GM19438 (cell line): ENCODE data around the gene KDM2B.
A peak's percentile ranks its signal among the peaks of the same experiment; 100 is the strongest.

Source experiments
- ATAC-seq: cut with Tn5 transposase; IDR thresholded peaks from one replicate; pipeline ENCODE4 v1.9.1; 2021; ENCODE audit warnings: low read depth; ENCODE audit not compliant: unreplicated experiment

KDM2B gene

DNA sequence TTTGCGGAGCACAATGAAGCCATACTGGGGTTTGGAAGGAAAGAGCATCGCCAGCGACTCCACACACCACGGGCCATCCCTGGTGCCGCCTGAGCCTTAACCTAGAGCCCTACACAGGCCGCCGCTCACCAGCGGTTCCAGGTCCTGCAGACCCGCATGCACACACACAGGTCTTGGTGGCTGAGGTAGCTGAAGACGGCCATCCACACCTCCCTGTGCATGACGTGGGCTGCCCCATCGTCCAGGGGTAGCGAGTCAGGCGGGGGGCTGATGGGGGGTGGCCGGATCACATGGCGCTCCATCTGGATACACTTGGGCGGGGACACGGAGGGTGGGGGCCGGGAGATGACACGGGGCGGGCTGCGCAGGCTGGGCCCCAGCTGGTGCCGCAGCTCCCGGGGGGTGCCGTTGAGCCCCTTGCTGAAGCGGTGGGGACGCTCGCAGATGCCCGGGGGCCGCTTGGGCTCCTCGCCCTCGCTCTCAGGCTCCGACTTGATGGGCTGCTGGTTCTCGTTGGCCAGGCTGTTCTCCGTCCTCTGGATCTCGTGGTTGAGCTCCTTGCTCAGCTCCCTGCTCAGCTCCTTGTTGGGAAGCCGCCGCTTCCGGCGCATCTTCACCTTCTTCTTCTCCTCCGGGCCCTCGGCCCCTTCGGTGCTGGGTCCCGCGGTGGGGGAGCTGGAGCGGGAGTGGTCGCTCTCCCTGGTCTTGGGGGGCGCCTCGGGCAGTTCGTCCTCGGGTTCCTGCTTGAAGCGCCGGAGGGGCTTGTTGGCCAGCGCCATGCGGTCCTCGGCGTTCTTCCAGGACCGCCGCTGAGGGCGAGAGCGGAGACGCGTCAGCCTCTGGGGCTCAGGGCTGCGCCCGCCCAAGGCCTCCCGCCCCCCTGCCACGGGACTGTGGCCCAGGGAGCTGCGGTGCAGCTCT, 138.5 kb downstream of the KDM2B start:
- ATAC-seq = no peak

DNA sequence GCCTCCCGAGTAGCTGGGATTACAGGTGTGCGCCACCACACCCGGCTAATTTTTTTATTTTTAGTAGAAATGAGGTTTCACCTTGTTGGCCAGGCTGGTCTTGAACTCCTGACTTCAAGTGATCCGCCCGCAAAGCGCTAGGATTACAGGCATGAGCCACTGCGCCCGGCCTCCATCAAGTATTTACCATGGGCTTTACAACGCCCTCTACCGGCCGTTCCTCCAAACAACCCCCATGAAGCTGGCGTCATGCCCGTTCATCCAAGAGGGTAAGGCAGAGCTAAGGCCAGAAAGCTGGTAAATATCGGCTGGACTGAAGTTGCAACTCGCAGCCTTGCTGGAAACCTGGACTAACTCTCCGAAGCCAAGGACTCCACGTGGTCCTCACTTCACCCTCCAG, 139.3 kb downstream of the KDM2B start:
- no peak for ATAC-seq

DNA sequence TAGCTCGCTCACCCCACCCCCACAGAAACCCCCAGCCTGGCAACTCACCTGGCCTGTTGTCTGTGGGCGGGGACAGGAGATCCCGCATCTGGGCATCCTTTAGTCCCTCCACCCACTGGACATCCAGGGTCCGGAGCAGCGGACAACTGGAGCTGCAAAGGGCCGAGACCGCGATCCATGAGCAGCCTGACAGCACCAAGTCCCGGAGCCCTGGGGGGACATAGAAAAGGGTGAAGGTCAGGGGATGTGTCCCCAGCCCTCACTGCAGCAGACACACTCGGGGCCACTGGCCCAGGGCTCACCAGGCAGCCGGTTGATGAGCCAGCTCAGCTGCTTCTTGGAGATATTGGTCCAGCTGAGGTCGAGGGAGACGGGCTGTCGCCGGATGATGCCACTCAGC, 140.1 kb downstream of the KDM2B start:
- ATAC-seq = no peak

DNA sequence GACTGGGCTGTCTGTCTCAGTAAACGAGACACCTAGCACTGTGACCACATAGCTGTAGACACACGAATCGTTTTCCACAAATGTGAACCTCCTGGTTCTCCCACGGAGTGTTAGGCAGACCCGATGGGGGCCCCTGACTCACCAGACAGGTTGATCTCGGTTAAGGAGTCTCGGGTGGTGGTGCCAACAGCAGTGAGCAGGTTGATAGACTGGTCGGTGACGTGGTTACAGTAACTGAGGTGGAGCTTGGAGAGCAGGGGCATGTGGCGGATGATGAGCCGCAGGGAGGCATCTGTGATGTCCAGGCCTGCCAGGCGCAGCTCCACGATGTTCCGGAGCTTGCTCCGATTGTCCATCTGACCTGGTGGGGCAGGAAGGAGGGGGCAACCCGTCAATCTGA, 141.1 kb downstream of the KDM2B start:
- ATAC-seq = no peak

DNA sequence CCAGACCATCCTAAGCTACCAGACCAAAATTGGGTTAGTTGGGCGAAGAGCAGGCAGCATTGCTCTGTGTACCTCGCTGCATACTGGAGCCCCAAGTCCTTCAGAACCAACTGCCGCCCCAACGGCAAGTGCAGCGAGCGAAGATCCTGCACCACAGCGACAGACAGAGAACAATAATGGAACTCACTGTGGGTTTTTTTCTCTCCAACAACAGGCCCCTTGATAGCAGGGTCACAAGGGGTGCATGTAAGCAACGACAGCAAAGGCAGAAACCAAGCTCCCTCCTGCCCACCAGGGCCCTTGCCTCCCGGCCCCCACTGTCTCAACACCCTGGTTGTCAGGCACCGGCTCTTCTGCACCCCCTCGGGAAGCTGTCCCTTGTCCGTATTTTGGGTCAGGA, 141.9 kb downstream of the KDM2B start:
- no peak for ATAC-seq

DNA sequence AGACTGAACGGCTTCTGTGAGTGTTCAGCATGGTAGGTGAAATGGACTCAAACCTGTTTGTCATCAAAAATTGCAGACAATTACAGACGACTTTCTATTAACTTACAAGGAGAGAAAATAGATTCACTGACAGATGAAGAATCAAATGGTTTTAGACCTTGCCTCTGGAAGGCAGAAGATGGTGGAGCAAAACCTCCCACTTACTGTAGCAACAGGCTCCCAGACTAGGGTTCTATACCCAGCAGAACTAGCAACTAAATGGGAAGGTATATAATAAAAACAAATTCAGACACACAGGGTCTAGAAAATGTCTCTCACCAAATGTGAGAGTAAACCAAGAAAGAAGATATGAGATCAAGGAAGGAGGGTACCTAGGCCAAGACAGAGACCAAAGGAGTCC, 144.1 kb downstream of the KDM2B start:
- ATAC-seq = no peak

DNA sequence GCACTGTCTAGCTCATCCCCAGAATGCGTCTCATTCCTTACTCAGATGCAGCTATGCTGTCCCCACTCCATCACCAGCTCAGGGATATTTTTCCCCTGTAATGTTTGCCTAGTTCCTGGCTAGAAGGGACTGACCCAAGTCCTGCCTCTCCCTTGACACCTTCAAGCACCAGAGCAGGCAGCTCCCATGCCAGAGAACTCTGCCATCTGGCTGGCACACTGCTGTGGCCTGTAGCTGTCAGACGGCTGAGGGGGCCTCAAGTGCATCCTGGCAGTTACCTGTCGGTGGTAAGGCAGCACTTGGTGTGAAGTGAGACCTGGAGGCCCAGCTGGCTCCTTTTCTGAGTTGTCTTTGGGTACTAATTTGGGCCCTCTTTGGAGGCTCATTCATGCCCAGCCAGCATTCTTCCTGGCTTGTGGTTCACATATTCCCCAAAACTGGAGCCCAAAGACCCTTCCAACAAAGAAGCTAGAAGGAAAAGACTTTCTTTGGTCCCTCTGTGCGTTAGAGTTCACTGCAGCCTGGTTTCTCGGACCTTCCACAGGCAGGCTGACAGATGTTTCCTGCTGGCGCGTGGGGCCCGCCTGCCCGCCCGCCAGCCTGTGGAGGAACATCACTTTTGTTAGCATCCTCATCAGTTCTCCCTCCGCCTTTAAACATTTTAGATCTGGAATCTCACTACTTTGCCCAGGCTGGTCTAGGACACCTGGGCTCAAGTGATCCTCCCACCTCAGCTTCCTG, 147.9 kb downstream of the KDM2B start:
- no peak for ATAC-seq

DNA sequence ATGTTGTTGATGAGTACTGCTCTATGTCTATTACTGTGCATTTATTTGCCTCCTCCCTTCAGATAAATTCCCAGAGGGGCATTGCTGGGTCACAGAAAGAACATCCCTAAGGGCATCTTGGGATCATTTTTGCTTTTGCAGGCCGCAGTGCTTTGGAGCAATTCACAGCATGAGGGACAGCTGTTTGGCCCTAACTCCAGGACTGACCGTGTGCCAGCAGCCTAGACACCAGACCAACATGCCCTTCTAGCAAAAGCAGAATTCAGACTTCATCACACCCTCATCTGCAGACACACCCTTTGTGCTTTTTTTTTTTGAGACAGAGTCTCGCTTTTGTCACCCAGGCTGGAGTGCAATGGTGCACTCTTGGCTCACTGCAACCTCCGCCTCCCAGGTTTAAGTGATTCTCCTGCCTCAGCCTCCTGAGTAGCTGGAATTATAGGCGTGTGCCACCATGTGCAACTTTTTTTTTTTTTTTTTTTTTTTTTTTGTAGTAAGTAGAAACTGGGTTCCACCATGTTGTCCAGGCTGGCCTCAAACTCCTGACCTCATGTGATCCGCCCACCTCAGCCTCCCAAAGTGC, 149.9 kb downstream of the KDM2B start:
- no peak for ATAC-seq

DNA sequence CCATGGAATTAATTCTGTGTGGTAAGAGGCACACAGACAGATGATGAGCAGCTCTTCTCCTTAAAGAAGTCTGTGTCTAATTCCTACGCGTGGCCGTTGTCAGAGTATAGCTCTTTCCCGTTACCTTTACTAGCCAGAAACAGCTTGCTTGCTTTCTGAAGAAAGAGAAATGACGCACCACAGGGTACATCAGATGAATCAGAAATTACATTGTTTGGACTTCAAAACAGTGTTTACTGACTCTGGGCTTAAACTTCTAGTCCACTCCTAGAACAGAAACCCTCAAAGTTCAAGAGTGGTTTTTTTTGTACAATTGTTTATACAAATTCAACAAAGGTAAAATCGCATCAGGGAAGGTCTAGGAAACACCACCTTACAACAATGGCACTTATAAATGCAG, 151.9 kb downstream of the KDM2B start:
- no peak for ATAC-seq

DNA sequence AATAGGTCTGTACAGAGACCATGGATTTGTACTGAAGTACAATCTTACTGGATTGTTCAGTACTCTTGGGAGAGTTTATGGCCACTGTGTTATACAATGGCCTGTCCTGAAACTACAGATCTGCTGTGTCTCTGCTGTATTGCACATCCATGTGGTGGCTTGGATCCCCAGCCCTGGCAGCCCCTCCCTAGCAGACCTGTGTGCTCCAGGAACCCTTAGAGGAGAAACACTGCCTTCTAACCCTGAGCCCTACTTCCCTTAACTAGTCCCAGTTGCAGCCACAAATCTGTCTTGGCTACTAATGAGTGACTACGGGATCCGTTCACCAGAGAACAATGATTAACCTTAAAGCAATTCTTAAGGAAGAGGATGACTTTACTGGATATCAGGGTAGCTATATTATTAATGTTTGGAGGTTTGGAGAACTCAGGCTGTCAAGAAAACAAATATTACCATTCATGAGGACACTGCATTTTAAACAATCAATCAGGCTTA, 153.2 kb downstream of the KDM2B start:
- ATAC-seq = no peak

DNA sequence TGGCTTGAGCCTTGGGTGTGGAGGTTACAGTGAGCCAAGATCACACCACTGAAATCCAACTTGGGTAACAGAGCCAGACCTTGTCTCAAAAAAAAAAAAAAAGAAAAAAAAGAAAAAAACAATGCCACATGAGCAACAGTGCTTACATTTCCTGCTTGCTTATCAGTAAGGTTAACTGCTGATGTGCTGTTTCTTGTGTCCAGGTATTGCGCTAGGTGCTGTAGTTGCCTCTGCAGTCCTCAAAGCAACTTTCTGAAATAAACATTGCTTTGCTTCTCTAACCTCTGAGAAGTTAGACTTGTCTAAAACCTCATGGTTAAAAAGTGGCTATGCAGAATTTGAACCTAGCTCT, 156.2 kb downstream of the KDM2B start:
- no peak for ATAC-seq

DNA sequence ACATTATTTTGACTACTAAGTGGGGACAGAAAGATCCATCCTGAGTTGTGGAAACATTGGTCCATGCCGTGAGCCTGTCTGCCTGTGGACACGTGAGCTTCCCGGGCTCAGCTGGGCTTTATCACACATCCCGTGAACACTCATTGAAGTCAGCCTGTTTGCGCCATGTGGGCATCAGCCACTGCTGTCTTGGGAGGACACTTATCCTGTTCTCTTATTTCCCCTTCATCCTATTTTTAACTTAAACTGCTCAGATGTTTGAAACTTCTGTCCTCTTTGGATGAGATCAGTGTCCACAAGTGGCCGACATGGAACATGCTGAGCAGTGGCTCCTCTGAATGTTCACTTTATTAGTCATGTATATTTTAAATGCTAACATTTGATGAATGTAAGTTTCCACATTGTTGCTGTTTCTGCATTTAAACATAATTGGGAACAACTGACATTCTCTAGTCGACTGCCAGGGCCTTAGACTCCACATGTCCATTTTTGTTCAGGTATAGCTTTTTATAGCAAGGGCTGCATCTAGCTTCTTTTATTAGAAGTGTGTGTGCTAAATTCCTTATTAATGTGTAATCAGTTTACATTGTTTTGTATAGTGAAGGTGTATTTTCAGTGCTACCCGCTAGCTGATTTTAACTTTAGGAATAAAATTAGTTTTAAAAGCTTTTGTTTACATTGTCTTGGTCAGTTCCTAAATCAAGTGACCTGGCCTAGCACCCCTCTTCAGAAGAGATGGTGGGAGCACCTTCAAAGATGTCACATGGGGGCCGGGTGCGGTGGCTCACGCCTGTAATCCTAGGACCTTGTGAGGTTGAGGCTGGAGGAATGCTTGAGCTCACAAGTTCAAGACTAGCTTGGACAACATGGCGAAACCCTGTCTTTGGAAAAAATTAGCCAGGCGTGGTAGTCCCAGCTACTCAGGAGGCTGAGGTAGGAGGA, 156.9 kb downstream of the KDM2B start:
- no peak for ATAC-seq

DNA sequence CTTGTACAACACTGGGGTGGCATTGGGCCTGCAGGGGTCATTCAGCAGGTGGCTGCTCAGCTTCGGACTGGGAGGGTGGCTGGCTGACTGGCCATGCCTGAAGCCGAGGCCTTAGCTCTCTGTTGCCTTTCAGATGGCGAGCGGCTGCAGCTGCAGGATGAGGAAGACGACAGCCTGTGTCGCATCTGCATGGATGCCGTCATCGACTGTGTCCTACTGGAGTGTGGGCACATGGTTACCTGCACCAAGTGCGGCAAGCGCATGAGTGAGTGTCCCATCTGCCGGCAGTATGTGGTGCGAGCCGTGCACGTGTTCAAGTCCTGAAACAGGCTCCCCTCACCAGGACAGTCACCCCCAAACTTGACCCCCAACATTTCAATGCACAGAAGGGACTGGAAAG, 157.6 kb downstream of the KDM2B start:
- ATAC-seq = no peak

DNA sequence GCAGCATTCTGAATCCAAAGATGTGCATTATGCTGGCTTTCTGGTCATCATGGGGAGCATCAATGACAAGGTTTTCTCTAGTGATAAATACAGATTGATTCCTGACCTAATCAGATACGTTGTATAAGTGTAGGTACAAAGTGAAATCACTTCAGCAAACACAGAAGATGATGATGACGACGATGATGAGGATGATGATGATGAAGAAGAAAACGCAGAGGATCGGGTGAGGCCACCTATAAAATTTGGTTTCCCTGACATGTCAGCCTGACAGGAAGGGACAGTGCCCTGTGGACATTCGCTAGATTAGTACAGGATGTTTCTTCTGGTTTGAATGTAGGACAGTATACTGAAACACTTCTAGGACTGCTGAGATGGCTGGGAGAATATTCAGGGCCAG, 160.7 kb downstream of the KDM2B start:
- ATAC-seq = no peak

DNA sequence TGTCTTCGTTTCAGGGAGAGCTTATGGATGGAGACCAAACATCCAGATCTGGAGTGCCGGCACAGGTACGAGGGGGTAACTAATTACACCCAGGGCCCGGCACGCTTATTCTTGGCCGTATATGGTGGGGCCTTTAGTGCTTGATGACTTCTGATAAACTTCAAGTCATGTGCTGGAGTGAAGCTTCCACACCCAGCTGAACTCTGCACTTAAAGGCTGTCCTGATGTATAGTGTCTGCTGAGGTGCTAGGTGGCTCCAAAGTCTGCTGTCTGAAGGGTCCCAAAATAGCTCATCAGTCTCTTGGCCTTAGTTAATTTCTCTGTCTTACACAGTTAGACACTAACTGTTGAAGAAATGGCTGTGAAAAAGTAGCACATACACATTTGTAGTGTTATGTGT, 163.0 kb downstream of the KDM2B start:
- ATAC-seq = no peak

DNA sequence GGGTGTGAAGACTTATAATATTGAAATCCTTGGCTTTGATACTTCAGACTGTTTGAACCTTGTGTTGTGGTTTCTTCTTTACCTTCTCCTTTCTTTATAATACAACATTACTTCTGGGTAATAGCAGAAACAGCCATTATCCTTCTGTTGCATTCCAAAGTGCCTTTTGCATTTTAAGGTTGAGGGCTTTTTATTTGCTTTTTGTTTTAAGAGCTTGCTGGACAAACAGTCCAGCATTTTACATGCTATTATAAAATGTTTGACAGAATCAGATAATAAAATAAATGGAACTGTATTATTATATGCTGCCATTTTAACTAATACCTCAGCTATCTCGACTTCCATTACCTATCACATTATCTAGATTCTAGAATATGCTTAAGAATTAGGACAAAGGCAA, 166.9 kb downstream of the KDM2B start:
- no peak for ATAC-seq

DNA sequence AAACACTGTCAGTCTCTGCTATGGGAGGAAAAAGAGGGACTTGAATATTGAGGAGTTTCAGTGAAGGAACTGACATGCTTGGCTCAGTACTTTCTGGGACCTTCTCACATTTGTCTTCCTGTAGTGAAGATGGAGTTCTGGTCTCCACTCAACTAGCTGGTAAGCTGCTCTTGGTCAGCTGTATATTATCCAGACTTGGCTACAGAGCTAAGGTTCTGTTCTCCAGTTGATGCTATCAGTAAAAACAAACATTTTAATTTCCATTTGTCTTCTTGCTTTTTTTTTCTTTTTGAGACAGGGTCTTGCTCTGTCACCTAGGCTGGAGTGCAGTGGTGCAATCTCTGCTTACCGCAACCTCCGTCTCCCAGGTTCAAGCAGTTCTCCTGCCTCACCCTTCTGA, 175.6 kb downstream of the KDM2B start:
- no peak for ATAC-seq

DNA sequence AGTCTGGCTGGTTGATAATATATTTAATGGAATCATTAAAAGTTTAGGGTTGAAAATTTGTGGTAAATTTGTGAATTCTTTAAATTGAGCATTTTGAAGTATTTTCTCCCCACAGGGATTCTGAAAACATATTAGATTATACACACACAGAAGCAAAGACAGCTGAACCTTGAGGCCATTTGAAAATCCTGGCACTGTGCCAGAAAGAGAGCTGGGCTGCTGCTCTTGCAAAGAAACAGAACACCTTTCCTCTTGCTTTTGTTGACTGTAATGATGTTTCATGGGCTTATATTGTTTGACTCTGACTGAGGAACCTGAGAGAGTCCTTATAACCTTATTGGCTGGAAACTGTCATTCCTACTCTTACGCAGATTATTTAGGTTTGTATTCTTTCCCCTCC, 176.1 kb downstream of the KDM2B start:
- no peak for ATAC-seq

DNA sequence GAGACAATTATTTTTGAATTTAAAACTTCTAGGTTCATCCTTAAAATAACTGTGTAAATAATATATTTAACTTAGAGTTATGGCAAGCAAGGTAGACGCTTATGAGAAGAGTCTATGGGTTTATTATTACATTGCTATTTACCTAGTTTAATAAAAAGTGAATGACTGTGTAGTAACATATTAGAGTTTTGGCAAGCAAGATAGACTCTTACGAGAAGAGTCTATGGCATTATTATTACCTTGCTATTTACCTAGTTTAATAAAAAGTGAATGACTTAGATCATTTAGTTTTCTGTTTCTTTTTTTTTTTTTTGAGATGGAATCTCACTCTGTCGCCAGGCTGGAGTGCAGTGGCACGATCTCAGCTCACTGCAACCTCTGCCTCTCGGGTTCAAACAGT, 177.1 kb downstream of the KDM2B start:
- ATAC-seq = no peak

DNA sequence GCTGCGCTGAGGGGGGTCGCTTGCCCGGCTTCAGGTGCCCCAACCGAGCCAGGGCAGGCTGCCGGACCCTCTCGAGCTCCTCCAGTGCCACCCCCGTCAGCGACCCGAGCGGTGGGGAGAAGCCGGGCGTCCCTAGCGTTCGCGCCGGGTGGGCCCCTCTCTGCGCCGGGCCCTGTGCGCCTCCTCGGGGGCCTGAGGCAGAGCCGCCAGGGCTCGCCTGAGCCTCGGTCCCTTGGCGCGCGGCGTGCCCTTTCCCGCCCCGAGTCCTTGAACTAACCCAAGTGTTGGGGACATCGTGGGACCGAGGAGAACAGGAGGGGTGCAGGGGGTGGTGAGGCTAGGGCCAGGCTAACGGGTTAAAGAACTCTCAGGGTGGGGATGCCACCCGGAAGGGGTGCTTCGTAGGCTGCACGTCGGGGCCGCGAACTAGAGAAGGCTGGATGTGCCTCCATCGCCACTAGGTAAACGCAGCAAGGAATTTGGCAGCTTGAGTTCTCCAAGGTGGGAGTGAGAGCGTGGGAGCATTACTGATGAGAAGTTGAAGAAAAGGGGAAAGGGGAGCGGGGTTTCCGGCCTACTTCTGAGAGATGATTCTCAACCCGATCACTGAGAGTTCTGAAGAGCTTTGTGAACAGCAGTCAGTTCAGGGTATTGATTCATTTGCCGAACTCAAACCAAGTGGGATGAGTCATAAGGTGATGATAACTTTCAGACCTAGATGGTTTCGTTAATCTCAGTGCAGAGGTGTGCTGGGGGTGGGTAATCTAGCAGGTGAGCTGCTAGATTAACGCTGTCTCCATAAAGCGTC, 180.3 kb downstream of the KDM2B start:
- peak; percentile 34 for ATAC-seq
